H54 (cell line): Measurements from ENCODE around the gene PUSL1.

Experiments
- DNase-seq: peaks from one replicate; pipeline ENCODE4 v3.0.0; 2011; ENCODE audit warnings: low spot score, mixed read lengths; ENCODE audit not compliant: insufficient read length
- FAIRE-seq: peaks from 3 replicates; lab custom pipeline; 2011; peaks lifted over from hg19 to GRCh38; lab: Jason Lieb, UNC
- POLR2A ChIP-seq: IDR thresholded peaks from 2 replicates; pipeline ENCODE4 v1.6.1; 2011; ENCODE audit warnings: low read depth, mild to moderate bottlenecking, low read length

PUSL1 gene

DNA sequence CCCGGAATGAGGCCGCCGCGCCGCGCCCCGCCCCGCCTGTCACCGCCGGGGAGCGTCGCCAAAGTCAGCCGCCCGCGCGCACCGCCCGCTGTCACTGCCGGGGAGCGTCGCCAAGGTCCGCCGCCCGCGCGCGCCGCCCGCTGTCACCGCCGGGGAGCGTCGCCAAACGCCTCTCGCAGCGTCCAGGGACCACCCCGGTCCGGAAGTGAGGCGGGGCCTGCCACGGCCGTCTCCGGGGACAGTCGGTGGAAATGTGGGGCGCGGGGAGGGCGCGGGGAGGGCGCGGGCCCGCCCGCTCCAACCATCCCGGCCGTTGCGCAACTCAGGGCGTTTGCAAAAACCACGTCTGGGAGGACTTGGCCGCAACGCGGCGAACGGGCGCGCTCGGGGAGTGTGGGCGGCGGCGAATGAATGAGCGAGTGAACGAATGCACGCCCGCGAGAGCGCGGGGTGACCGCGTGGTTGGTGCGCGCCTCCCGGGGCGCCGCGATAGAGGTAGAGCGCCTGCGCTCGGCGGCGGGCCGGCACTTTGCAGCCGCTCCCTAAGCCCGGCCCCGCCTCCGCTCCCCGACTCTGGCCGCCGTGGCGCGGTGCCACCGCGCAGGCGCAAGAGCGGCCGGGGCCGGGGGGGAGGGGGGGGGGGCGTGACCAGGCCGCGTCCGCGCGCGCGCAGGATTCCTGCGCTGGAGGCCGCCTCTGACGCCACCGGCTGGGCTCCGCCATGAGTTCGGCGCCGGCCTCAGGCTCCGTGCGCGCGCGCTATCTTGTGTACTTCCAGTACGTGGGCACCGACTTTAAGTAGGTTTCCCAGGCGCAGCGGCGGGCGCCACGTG, at the start of gene PUSL1, which contains the start of gene ACAP3:
PUSL1 (plus strand) TSS at position 675 of the 833 bp plus-strand sequence; CDS start at position 722, 47 bp downstream.
ACAP3 (minus strand) TSS at position 8 of the 833 bp plus-strand sequence. CDS start 115 bp downstream, outside the sequence.
- DNase-seq (peak; percentile 92), FAIRE-seq (no peak)
- peak; percentile 43; the same call in 1 of the 2 replicates for TF ChIP-seq POLR2A

DNA sequence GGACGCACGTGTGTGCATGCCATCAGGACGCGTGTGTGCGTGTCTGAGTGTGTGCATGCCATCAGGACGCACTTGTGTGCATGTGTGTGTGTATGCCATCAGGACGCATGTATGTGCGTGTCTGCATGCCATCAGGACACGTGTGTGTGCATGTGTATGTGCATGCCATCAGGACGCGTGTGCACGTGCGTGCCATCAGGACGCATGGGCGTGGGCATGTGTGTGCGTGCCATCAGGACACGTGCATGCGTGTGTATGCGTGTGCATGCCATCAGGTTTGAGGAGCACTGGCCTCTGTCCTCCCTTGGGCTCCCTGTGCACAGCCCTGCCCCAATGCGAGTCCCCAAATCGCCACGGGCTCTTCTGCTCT, 49.3 kb upstream of the PUSL1 start:
- no peak for TF ChIP-seq POLR2A
- DNase-seq = no peak
- FAIRE-seq = no peak

GRCh38 chr1:1259540-1259939, 48.9 kb upstream of the PUSL1 start:
- no peak for FAIRE-seq
- DNase-seq = no peak
- TF ChIP-seq POLR2A = no peak

- TF ChIP-seq POLR2A = no peak
- no peak for DNase-seq
- FAIRE-seq = no peak
These were observed 48.3 kb upstream of the PUSL1 start for GRCh38 chr1:1259951-1260600.

GRCh38 chr1:1260843-1261560, 47.4 kb upstream of the PUSL1 start:
- FAIRE-seq (no peak), DNase-seq (no peak)
- no peak for TF ChIP-seq POLR2A

DNA sequence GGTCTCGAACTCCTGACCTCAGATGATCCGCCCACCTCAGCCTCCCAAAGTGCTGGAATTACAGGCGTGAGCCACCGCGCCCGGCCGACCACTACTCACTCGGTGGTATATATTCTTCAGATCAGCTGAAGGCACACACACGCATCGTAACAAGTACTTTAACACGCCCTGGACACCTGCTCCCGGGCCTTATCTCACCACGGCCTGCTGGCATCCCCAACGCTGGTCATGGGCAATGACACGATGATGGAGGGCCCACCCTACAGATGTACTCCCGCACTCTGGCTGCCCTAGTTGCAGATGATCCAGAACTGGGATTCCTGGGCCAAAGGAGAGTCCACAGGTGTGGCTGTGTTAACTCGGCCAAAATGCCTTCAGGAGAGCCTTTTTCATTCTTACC, 46.3 kb upstream of the PUSL1 start:
- no peak for TF ChIP-seq POLR2A
- DNase-seq = no peak
- FAIRE-seq = no peak

- no peak for FAIRE-seq
- TF ChIP-seq POLR2A = no peak
These were observed 45.6 kb upstream of the PUSL1 start for GRCh38 chr1:1262758-1263157.

GRCh38 chr1:1264026-1264425, 44.4 kb upstream of the PUSL1 start:
- FAIRE-seq (no peak), DNase-seq (no peak)
- TF ChIP-seq POLR2A = no peak

More at GRCh38 chr1:1262758-1263157, 45.6 kb upstream of the PUSL1 start:
- DNase-seq = no peak

GRCh38 chr1:1264868-1265272, 43.5 kb upstream of the PUSL1 start:
- peak; percentile 88 for FAIRE-seq
- DNase-seq = peak; percentile 92
- no peak for TF ChIP-seq POLR2A

GRCh38 chr1:1267488-1268283, 40.7 kb upstream of the PUSL1 start:
- FAIRE-seq (no peak), DNase-seq (no peak)
- TF ChIP-seq POLR2A = no peak

DNA sequence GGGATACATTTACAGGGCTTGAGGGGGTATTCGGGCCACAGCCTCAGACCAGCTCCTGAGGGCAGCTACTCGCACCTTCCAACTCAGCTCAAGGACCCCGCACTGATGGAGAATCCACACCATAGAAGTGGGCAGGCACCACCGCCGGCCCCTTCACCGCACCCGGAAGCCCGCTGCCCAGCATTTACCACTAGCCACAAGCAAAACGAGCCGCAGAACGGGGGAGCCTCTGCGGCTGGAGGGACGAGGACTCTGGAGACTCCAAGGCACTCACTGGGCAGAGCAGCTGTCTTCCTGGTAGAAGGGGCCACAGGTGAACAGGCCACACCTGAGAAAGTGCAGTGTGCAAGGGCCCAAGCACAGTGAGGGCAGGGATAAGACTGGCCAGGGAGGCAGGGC, 40.1 kb upstream of the PUSL1 start:
- no peak for FAIRE-seq
- no peak for TF ChIP-seq POLR2A

DNA sequence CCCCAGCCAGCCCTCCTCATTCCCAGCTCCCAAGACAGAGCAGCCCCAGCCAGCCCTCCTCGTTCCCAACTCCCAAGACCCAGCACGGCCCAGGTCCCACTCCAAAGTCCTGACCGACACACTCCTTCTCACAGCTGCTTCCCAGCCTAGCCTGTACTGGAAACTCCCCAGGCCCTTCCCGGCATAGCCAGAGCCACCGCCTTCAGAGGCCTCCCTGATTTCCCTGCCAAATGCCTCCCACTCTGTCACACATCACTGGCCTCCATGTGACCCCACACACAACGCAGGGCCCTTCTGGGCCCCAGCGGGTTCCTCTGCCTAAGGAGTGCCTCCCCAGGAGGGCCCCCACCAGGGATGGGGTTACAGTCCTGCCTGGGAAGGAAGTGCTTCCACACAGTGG, 37.6 kb upstream of the PUSL1 start:
- no peak for FAIRE-seq

More for the DNA sequence above, 40.1 kb upstream of the PUSL1 start:
- DNase-seq = no peak

More for the DNA sequence above, 37.6 kb upstream of the PUSL1 start:
- TF ChIP-seq POLR2A = no peak
- DNase-seq = no peak
